HG03159 (cell line): ENCODE results near the gene CALML5.

Experiments used
- ATAC-seq: cut with Tn5 transposase; IDR thresholded peaks from one replicate; pipeline ENCODE4 v1.9.1; 2021; ENCODE audit warnings: mild to moderate bottlenecking, moderate library complexity; ENCODE audit not compliant: unreplicated experiment

CALML5 gene

DNA sequence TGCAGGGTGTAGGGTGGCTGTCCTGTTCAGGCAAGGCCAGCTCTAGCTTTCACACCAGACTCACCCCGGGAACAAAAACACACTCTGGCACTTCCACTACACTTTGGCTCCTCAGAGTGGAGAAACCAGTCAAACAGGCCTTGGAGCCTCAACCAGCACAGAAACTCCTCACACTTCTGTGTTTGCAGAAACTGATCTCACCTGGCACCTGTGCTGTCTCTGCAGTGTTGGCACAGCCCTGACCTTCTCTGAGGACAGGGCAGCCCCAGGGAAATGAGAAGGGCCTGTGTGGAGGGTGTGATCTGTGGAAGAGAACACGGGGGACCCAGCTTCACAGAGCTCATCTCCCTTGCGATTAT lies 4.1 kb upstream of the CALML5 start:
- no peak for ATAC-seq

DNA sequence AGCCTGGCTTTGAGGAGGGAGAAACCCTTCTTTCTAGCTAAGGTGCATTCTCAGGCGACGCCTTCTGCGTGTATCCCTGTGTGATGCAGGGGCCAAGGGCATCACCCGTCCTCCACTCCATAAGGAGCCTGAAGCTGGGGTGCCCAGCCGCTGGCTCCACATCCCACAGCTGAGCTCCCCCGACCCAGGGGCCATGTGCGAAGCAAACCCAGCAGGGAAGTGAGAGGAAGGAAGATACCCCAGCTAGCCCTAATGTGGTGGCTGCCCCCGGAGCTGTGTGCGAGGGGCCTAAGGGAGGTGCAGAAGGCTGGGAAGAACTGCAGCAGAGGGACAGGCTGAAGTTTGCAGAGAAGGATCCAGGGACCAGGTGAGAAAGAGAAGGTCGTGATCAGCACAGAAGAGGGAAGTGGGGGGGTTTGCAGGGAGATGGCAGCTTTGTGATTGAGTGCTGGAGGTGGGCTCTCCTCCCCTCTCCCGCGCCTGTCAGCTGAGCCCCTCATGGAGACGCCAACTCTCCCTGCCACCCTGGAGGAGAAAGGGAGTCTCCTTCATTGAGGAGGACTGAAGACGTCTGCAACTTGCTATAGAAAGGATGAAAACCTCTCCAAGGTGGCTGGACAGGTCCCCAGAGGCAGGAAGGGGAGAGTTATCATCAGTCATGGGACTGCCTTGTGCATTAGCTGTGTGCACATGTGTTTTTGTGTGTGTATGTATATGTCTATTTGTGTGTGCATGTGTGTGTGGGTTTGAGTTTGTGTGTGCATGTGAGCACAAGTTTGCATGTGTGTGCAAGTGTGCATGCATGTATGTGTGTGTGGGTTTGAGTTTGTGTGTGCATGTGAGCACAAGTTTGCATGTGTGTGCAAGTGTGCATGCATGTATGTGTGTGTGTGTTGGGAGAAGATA lies 3.5 kb upstream of the CALML5 start:
- no peak for ATAC-seq

DNA sequence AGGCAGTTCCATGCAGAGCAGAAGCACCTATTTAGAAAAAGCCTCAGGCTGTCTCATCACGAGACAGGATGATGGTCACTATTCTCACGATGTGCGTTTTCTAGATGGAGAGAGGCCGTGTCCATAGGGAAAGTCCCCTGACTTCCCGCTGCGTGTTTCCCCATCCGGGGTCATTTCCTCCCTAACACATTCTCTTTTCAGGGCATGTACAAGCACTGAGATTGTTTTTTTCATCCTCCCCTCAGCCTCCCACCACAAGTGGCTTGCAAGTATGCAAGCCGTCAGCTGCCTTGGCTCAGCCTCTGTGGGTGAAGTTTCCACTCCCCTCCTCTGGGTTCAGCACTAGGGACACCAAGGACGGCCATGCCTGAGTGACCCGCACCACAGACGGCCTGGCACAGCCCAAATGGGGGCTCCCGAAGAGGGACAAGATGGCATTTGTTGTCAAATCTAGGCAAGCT lies 2.7 kb upstream of the CALML5 start:
- no peak for ATAC-seq

DNA sequence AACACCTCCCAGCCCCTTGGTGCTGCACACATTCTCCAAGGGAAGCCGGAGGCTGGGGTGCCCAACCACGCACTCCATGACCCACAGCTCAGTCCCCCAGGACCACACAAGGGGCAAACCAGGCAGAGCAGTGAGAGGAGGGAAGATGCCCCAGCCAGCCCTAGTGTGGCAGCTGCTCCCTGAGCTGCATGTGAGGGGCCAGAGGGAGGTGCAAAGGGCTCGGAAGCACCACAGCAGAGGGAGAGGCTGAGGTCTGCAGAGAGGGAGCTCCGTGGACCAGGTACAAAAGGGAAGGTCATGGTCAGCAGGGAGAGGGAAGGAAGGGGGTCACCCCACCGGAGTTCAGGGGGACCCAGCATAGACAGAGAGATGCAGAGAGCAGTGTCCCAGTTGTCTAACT lies 1.5 kb upstream of the CALML5 start:
- ATAC-seq, result no peak

DNA sequence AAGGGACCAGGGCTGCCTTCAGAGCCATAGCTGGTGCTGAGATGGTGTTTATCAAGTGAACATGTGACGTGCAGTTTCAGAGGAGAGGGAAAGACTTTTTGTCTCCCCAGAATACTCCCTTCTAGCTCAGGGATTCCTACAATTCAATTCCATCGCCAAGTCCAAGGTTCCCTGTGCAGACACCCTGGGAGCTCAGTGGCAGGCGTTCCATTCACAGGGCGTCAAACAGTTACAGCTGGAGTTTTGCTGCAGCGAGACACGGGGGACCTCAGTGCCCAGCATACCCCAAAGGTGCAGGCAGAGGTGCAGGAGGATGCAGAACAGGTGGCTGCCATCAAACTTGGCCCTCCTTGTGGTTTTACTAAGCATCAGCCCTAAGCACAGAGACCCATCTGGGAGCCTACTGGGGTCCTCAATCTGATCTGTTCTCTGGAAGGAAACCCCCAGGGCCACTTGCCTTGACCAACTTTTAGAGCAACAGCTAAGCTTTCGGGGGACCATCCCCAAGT lies 846 bp upstream of the CALML5 start:
- ATAC-seq, result no peak

DNA sequence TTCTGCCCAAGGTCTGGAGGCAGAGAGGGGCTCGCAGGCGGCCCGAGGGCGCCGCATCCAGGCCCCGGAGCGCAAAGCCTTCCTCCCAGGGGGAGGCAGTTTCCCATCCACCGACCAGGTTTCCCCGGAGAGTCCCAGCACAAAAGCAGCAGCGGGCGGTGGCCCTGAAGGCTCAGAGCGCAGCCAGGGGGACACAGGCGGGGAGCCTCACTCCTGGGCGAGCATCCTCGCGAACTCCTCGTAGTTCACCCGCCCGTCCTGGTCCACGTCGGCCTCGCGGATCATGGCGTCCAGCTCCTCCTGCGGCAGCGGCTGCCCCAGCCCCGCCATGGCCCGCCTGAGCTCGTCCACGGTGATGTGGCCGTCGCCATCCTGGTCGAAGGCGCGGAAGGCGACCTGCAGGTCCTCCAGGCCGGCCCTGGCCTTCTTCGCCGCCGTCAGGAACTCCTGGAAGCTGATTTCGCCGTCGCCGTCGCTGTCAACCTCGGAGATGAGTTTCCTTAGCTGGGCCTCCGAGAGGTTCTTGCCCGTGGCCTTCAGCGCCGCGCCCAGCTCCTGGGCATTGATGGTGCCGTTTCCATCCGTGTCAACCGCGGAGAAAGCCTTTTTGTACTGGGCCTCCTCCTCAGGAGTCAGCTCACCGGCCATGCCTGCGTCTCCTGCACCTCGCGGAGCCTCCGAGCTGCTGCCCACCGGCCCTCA lies 428 bp downstream of the CALML5 start:
- ATAC-seq, result no peak

DNA sequence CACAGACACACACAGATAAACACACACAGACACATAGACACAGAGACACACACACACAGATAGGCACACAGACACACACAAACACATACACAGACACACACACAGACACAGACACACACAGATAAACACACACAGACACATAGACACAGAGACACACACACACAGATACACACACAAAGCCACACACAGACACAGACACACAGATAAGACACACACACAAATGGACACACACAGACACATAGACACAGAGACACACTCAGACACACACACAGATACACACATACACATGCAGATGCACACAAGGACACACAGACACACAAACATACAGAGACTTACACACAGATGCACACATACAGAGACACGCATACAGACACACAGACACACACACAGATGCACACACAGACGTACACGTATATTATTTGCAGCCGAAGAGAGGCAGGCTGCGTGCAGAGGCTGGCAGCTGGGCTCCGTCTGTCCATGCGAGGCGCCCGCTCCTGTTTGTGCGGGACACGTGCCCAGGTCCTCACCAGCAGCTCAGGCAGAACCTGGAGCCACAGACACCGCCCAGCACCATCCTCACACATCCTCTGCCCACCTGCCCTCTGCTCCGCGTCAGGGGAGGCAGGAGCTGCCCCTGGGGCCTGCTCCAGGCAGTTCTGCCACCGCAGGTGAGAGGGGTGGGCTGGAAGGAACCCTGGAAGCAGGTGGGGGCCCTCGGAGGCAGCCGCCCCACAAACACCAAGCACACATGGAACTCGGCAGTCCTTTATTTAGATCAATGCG lies 1.2 kb downstream of the CALML5 start:
- no peak for ATAC-seq

DNA sequence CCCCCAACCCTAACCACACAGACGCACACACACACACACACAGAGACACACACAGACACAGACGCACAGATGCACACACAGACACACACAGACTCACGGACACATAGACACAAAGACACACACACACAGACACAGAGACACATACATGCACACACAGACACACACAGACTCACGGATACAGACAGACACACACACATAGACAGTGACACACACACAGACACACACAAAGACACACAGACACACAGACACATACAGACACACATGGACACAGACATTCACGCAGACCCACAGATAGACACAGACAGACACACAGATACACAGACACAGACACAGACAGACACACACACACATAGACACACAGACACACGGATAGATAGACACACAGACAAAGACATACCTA lies 2.1 kb downstream of the CALML5 start:
- no peak for ATAC-seq

DNA sequence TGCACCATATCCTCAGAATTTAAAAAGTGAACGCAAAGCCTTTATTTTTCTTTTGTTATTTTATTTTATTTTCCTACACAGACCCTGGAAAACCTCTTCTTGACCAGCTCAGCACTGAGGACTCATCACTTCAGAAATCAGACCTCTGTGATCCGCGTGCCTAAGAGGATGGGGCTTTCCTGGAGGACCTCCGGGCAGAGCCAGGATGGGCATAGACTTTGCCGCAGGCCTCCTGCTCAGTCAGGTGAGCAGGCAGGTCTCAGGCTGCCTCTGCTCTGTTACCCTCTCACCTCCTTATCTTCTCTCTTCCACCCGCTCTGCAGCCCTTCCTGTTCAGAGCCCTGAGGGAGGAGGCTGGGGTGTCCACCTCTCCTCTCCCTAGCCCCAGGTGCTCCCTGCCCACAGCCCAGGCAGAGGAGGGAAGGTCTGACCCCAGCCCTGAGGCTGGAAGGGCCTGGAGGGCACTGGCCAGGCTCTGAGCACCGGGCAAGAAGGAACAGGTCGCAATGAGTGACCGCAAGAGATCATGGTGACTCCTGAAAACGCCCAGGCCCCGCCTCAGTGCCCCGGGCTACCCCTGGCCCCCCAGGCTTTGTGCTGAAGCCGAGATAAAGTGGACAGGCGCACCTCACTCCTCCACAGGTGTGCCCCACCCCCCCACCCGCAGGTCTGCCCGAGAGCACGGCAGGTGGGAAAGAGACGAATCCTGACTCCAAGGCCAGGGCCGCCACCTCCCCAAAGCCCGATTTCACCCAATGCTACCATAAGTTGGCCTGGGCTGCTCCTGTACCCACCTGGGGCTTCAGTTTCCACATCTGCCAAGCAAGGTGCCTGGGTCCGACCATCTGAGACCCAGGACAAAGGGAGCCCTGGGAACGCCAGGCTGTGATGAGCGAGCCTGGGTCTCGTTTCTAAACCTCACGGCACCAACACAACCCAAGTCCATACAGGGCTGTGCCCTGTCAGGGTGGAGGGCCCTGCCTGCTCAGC lies 2.8 kb downstream of the CALML5 start:
- no peak for ATAC-seq

DNA sequence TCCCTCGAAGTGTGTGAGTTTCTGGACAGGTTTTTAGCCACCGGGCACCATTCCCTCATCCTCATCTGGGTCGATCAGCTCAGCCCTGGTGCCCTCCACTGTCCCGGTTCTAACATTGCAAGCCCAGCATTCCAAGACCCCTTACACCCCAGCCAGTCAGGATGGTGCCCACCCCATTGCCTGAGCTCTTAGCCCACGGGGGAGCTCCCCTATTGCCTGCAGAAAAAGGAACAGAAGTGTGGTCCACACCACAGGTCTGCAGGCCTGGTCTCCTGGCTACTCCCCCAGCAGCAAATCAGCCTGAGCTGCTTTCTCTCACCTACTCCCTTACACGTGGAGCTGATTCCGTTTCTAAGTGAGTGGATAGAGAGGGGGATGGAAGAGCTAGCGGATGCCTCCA lies 4.8 kb downstream of the CALML5 start:
- no peak for ATAC-seq

DNA sequence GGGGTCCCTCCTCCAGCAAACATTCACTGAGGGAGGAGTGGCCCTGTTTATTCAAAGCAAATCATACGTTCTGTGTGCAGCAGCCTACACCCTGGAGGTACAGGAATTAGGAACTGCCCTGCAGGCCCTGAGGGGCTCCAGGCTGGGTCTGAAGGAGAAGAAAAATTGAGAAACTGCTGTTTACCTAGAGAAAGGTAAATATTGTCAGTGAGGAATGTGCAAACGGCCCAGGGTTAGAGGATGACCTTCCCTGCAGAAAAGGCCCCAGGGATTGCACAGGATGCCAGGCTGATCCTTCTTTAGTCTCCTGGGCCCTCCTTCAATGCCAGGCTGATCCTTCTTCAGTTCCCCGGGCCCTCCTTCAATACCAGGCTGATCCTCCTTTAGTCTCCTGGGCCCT lies 5.7 kb downstream of the CALML5 start:
- no peak for ATAC-seq

DNA sequence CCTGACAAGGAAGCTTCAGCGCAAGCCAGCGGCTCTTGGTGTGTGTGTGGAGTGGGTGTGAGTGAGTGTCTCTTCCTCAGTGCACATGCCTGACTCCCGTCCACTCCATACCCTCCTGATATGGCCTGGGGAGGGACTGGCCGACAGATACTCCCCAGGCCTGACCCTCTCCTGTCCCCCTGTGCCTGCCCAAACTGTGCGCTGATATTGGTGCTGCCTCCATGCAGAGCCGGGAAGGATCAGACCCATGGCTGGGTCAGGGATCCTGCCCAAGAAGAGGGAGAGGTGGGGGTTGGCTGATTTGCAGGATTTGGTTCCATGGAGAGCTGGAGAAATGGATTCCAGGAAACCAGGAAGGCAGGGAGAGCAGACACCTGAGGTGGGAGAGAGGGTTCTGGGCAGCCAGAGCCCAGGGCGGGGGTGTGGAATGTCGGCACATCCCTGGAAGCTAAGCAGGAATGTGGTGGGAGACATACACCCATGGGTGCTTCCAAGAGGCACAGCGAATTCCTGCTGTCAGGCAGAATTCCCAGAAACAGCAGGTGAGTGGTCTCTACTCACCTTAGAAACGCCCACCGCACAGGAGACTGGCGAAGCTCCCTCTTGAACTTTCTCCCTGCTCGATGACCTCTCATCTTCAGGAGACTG lies 6.3 kb downstream of the CALML5 start:
- no peak for ATAC-seq

DNA sequence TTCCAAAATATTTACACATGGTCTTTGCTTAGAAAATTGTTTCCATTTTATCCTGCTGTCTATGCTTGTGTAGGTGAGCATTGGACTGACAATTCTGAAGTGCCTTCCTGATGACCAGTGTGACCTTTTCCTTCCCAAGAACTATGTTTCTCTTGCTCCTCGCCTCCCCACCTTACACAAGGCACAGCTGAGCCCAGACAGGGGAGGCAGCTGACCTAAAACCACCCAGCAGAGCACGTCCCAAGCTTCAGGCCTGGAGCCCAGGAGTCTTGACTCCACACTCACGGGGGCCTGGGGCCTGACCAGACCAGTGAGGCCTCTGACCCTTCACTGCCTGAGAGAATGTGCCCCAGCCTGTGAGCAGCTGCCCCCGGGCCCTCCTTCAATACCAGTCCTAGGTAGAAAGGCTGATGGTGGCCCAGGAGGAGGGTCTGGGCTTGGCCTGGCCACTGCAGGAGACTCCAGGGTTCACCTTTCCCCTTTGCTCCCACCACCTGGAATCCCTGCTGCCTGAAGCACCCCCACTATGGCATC lies 7.0 kb downstream of the CALML5 start:
- no peak for ATAC-seq

DNA sequence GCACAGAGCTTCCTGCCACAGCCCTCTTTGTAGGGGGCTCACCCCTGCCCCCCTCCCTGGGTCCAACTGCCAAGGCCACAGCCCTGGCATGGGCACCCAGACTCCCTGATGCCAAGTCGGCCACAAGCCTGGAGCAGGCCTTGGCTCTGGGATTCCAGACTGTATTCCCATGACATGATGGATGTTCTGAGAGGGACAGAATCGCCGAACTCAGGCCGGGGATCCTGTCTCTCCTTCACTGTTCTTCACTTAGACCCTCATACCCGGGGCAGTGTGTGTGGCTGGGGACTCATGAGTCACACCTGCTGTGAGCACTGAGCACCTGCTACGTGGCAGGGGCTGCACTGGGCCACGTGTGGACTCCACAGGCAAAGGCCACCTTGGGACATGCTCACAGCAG lies 7.9 kb downstream of the CALML5 start:
- ATAC-seq, result no peak

DNA sequence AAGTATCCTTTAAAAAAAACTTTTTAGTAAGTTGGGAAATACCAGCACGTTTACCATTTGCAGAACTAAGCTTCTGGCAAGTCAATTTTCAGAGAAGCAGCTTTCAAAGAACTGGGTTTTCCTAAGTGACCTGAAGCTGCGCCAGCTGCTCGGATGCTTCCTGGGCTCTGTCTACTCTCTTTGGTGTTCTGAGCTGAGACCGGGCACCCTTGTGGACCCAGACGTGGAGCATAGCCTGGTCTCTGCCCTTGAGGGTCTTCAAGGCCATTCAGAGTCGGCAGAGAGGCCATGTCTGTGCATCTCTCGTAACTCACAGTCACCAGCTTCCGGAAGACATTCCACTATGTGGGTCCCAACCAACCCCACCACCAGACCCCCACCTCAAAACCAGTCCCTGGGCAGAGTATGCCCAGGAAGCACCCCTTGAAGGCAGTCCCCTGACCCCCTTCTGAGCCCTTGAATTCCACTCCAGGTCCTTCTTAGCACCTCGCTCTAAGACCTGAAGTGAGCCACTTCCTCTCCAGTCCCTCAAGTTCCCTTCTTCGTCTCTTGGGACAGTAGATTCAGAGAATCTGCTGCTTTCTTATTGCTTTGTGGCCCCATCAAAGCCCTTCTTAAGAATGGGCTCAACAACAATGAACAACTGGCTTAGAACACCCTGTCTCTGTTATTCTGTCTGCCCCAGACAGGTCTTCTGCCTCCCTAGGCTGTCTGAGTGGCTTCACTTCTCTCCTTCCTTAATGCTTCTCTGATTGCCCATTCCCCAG lies 8.5 kb downstream of the CALML5 start:
- ATAC-seq, result no peak

DNA sequence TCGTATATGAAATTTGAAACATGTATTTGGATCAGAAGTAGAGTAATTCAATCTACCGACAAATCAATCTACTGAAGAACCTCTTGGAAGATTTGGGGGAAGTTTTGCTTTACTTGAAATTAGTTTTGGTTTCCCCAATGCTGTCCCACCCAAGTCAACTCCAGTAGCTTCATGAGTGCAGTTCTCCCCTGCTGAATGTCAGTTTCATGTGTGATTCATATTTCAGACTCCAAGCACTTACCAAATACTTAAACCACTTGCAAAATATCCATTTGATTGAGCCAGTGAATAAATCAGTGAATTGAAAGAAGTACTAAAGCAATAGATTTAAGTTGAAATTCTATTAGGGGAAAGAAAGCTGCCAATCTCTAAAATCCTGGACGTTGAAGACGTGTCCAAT lies 9.3 kb downstream of the CALML5 start:
- ATAC-seq, result no peak

DNA sequence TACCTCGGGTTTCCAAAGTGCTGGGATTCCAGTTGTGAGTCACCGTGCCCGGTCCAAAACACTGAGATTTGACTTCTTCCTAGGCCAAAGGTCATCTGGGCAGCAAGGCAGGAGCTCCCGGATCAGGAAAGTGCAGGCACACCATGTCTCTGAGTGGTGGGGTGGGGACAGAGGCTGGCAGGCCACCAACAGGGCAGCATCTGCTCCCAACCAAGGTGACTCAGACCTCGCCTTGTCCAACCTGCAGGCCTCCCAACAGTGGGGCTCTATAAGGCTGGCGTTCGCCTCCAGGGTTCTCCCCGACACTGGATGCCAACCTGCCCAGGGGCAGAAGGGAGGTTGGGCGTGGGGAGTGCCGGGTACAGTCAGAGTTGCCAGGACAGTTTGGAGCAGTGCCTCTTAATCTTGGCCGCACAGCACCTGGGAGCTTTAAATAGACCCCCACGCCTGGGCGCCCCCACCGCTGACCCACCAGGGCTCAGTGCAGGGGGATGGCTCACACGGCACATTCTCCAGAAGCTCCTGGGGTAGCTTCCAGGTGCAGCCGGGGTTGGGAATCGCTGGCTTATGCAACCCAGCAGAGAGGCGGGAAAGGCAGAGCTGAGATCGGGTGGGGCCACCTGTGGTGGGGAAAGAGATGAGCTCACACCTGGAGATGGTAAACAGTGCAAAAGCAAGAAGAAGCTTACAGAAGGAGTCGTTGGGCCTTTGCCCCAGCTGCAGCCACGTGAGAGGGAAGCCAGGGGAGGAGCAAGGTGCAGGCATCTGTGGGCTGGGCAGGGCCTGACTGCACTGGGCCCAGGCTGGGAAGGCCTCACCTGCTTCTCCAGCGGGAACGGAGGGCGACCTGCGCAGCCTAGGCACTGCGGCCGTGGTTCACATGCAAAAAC lies 10.9 kb downstream of the CALML5 start:
- no peak for ATAC-seq

DNA sequence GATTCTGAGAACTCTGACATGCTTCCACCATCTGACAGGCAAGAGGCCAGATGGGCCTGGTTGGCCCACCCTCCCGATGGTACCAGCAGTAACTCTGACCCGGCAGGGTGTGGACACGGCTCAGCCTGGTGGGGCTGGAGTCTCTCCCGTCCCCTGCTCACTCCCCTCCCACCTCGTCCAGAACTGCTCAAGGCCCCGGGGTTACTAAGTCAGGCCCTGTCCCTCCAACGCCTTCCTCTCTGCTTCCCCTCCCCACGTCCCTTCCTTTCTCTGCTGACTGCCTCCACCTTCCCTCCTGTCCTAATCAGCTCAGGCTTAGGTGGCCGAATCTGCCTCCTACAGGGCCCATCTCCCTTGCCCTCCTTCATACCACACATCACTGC lies 12.5 kb downstream of the CALML5 start:
- no peak for ATAC-seq
